SK-N-SH treated with all-trans-retinoic acid at 6 μM for 48 hours (cell line): ENCODE data around the gene SPATA25.
A peak's percentile ranks its signal among the peaks of the same experiment; 100 is the strongest.

Source experiments
- ATAC-seq: fragments of 200-7000 bp; cut with Tn5 transposase; 3 replicates; pipeline ENCODE4 v1.9.1; 2020; ENCODE audit warnings: mild to moderate bottlenecking, moderate library complexity
- ARNTL ChIP-seq: fragments of 450-650 bp; formaldehyde crosslinking; IDR thresholded peaks from 2 replicates; pipeline ENCODE4 v1.5.0; 2020; ENCODE audit warnings: low read depth, mild to moderate bottlenecking, moderate library complexity, borderline replicate concordance
- BACH2 ChIP-seq: fragments of 250-450 bp; sonication (Bioruptor Pico); IDR thresholded peaks from 2 replicates; pipeline ENCODE4 v1.9.0; 2021; ENCODE audit warnings: mild to moderate bottlenecking, borderline replicate concordance
- CSDC2 ChIP-seq: fragments of 250-450 bp; sonication (Bioruptor Pico); IDR thresholded peaks from 2 replicates; pipeline ENCODE4 v1.5.0; 2020; ENCODE audit warnings: mild to moderate bottlenecking, moderate library complexity
- ISL1 ChIP-seq: fragments of 250-450 bp; sonication (Bioruptor Pico); IDR thresholded peaks from 2 replicates; pipeline ENCODE4 v2.1.2; 2022; ENCODE audit warnings: mild to moderate bottlenecking, moderate library complexity
- OSR1 ChIP-seq: fragments of 250-450 bp; sonication (Bioruptor Pico); IDR thresholded peaks from 2 replicates; pipeline ENCODE4 v1.8.0; 2022; ENCODE audit warnings: moderate library complexity, mild to moderate bottlenecking, inconsistent platforms
- POU6F1 ChIP-seq: fragments of 250-450 bp; sonication (Bioruptor Pico); IDR thresholded peaks from 2 replicates; pipeline ENCODE4 v1.8.0; 2021; ENCODE audit warnings: low read depth, mild to moderate bottlenecking, moderate library complexity, borderline replicate concordance
- PPARA ChIP-seq: fragments of 250-450 bp; sonication (Bioruptor Pico); IDR thresholded peaks from 2 replicates; pipeline ENCODE4 v1.5.0; 2020; ENCODE audit warnings: mild to moderate bottlenecking, borderline replicate concordance
- RARB ChIP-seq: fragments of 250-450 bp; sonication (Bioruptor Pico); IDR thresholded peaks from 2 replicates; pipeline ENCODE4 v1.8.0; 2021; ENCODE audit warnings: mild to moderate bottlenecking, moderate library complexity
- SNAI2 ChIP-seq: fragments of 250-450 bp; sonication (Bioruptor Pico); IDR thresholded peaks from 2 replicates; pipeline ENCODE4 v1.5.0; 2020; ENCODE audit warnings: mild to moderate bottlenecking, moderate library complexity
- TCF4 ChIP-seq: fragments of 250-450 bp; sonication (Bioruptor Pico); IDR thresholded peaks from 2 replicates; pipeline ENCODE4 v1.8.0; 2021; ENCODE audit warnings: mild to moderate bottlenecking, moderate library complexity, borderline replicate concordance
- TOX ChIP-seq: fragments of 250-450 bp; sonication (Bioruptor Pico); IDR thresholded peaks from 2 replicates; pipeline ENCODE4 v1.8.0; 2021; ENCODE audit warnings: mild to moderate bottlenecking, moderate library complexity, borderline replicate concordance
- ZC3H10 ChIP-seq: fragments of 250-450 bp; sonication (Bioruptor Pico); IDR thresholded peaks from 2 replicates; pipeline ENCODE4 v1.5.1; 2021; ENCODE audit warnings: mild to moderate bottlenecking, moderate library complexity
- ZFP3 ChIP-seq: fragments of 250-450 bp; sonication (Bioruptor Pico); IDR thresholded peaks from 2 replicates; pipeline ENCODE4 v1.5.0; 2020; ENCODE audit warnings: mild to moderate bottlenecking, moderate library complexity
- ZFP30 ChIP-seq: fragments of 450-650 bp; formaldehyde crosslinking; IDR thresholded peaks from 2 replicates; pipeline ENCODE4 v1.5.0; 2022; ENCODE audit warnings: mild to moderate bottlenecking, moderate library complexity
- ZNF565 ChIP-seq: fragments of 450-650 bp; formaldehyde crosslinking; conservative IDR thresholded peaks from 2 replicates; pipeline ENCODE4 v1.5.0; 2020; ENCODE audit warnings: low read depth, mild to moderate bottlenecking, moderate library complexity
- ZNF70 ChIP-seq: fragments of 450-650 bp; formaldehyde crosslinking; IDR thresholded peaks from 2 replicates; pipeline ENCODE4 v1.5.0; 2020; ENCODE audit warnings: mild to moderate bottlenecking, moderate library complexity
- ZNF8 ChIP-seq: fragments of 450-650 bp; formaldehyde crosslinking; IDR thresholded peaks from 2 replicates; pipeline ENCODE4 v1.5.0; 2020; ENCODE audit warnings: mild to moderate bottlenecking, moderate library complexity
- TF ChIP-seq, protein P1 (sequence below): fragments of 250-450 bp; sonication (Bioruptor Pico); IDR thresholded peaks from 2 replicates; pipeline ENCODE4 v1.5.1; 2021; ENCODE audit warnings: mild to moderate bottlenecking, moderate library complexity
- TF ChIP-seq, protein P2 (sequence below): fragments of 250-450 bp; sonication (Bioruptor Pico); IDR thresholded peaks from 2 replicates; pipeline ENCODE4 v1.5.1; 2020; ENCODE audit warnings: low read depth, mild to moderate bottlenecking, moderate library complexity
- TF ChIP-seq, protein P3 (sequence below): fragments of 250-450 bp; sonication (Bioruptor Pico); IDR thresholded peaks from 2 replicates; pipeline ENCODE4 v1.5.0; 2020; ENCODE audit warnings: mild to moderate bottlenecking, moderate library complexity
- TF ChIP-seq, protein P4 (sequence below): fragments of 250-450 bp; sonication (Bioruptor Pico); IDR thresholded peaks from 2 replicates; pipeline ENCODE4 v1.8.0; 2020; ENCODE audit warnings: mild to moderate bottlenecking, moderate library complexity, borderline replicate concordance

Gene SPATA25

DNA sequence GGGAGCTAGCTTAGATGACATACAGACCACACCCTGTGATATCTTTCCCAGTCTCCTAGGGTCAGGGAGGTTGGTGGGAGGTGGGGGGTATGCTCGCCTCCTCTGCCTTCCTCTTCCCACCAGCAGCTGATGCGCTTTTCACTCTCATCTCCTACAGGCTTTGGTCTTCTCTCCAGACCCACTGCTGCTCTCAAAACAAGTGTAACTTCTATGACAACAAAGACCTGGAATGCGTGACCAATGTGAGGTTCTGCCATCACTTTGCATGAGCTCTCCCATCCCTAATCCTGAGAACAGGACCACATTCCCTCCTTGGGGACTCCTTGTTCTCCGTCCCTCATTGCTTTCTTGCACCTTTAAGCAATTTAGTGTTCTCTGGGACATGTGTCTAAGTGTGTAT is 6.4 kb upstream of the SPATA25 start:
- TF ChIP-seq, protein P1, sequence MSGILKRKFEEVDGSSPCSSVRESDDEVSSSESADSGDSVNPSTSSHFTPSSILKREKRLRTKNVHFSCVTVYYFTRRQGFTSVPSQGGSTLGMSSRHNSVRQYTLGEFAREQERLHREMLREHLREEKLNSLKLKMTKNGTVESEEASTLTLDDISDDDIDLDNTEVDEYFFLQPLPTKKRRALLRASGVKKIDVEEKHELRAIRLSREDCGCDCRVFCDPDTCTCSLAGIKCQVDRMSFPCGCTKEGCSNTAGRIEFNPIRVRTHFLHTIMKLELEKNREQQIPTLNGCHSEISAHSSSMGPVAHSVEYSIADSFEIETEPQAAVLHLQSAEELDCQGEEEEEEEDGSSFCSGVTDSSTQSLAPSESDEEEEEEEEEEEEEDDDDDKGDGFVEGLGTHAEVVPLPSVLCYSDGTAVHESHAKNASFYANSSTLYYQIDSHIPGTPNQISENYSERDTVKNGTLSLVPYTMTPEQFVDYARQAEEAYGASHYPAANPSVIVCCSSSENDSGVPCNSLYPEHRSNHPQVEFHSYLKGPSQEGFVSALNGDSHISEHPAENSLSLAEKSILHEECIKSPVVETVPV (CRISPR knock-in tag) = no peak
- TF ChIP-seq SNAI2 (CRISPR knock-in tag) = no peak
- TF ChIP-seq, protein P2, sequence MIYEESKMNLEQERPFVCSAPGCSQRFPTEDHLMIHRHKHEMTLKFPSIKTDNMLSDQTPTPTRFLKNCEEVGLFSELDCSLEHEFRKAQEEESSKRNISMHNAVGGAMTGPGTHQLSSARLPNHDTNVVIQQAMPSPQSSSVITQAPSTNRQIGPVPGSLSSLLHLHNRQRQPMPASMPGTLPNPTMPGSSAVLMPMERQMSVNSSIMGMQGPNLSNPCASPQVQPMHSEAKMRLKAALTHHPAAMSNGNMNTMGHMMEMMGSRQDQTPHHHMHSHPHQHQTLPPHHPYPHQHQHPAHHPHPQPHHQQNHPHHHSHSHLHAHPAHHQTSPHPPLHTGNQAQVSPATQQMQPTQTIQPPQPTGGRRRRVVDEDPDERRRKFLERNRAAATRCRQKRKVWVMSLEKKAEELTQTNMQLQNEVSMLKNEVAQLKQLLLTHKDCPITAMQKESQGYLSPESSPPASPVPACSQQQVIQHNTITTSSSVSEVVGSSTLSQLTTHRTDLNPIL (CRISPR knock-in tag) = no peak
- TF ChIP-seq ZNF70 (CRISPR knock-in tag) = no peak
- TF ChIP-seq ZFP3 (CRISPR knock-in tag) = no peak
- no peak for TF ChIP-seq ARNTL
- no peak for TF ChIP-seq ZNF8 (CRISPR knock-in tag)
- no peak for TF ChIP-seq OSR1 (CRISPR knock-in tag)
- TF ChIP-seq, all 23 proteins: peak for 0
- ATAC-seq = no peak

- no peak for TF ChIP-seq BACH2 (CRISPR knock-in tag)
- TF ChIP-seq, protein P2 (CRISPR knock-in tag) = no peak
- TF ChIP-seq ZC3H10 = no peak
- TF ChIP-seq TOX (CRISPR knock-in tag) = no peak
- TF ChIP-seq, protein P1 (CRISPR knock-in tag) = no peak
- no peak for TF ChIP-seq ZNF70 (CRISPR knock-in tag)
- TF ChIP-seq ZNF565 (CRISPR knock-in tag) = no peak
- no peak for ATAC-seq
Measured at GRCh38 chr20:45892828-45893500, 5.5 kb upstream of the SPATA25 start.

- ATAC-seq = peak; percentile 31
- TF ChIP-seq, protein P3, sequence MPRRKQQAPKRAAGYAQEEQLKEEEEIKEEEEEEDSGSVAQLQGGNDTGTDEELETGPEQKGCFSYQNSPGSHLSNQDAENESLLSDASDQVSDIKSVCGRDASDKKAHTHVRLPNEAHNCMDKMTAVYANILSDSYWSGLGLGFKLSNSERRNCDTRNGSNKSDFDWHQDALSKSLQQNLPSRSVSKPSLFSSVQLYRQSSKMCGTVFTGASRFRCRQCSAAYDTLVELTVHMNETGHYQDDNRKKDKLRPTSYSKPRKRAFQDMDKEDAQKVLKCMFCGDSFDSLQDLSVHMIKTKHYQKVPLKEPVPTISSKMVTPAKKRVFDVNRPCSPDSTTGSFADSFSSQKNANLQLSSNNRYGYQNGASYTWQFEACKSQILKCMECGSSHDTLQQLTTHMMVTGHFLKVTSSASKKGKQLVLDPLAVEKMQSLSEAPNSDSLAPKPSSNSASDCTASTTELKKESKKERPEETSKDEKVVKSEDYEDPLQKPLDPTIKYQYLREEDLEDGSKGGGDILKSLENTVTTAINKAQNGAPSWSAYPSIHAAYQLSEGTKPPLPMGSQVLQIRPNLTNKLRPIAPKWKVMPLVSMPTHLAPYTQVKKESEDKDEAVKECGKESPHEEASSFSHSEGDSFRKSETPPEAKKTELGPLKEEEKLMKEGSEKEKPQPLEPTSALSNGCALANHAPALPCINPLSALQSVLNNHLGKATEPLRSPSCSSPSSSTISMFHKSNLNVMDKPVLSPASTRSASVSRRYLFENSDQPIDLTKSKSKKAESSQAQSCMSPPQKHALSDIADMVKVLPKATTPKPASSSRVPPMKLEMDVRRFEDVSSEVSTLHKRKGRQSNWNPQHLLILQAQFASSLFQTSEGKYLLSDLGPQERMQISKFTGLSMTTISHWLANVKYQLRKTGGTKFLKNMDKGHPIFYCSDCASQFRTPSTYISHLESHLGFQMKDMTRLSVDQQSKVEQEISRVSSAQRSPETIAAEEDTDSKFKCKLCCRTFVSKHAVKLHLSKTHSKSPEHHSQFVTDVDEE (CRISPR knock-in tag) = no peak
- TF ChIP-seq TOX (CRISPR knock-in tag) = no peak
- no peak for TF ChIP-seq RARB (CRISPR knock-in tag)
- TF ChIP-seq PPARA (CRISPR knock-in tag) = no peak
- TF ChIP-seq, protein P1 (CRISPR knock-in tag) = no peak
- no peak for TF ChIP-seq ISL1 (CRISPR knock-in tag)
- no peak for TF ChIP-seq BACH2 (CRISPR knock-in tag)
- no peak for TF ChIP-seq OSR1 (CRISPR knock-in tag)
- TF ChIP-seq CSDC2 (CRISPR knock-in tag) = no peak
- no peak for TF ChIP-seq ZNF565 (CRISPR knock-in tag)
- TF ChIP-seq ZNF70 (CRISPR knock-in tag) = no peak
- no peak for TF ChIP-seq POU6F1
- no peak for TF ChIP-seq ZFP30 (CRISPR knock-in tag)
- no peak for TF ChIP-seq TCF4
- no peak for TF ChIP-seq ZFP3 (CRISPR knock-in tag)
- TF ChIP-seq ZC3H10 = no peak
- TF ChIP-seq, protein P4, sequence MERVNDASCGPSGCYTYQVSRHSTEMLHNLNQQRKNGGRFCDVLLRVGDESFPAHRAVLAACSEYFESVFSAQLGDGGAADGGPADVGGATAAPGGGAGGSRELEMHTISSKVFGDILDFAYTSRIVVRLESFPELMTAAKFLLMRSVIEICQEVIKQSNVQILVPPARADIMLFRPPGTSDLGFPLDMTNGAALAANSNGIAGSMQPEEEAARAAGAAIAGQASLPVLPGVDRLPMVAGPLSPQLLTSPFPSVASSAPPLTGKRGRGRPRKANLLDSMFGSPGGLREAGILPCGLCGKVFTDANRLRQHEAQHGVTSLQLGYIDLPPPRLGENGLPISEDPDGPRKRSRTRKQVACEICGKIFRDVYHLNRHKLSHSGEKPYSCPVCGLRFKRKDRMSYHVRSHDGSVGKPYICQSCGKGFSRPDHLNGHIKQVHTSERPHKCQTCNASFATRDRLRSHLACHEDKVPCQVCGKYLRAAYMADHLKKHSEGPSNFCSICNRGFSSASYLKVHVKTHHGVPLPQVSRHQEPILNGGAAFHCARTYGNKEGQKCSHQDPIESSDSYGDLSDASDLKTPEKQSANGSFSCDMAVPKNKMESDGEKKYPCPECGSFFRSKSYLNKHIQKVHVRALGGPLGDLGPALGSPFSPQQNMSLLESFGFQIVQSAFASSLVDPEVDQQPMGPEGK (CRISPR knock-in tag) = no peak
- TF ChIP-seq ZNF8 (CRISPR knock-in tag) = no peak
- TF ChIP-seq ARNTL = no peak
Measured at GRCh38 chr20:45892049-45892825, 4.8 kb upstream of the SPATA25 start.
